NCI-H82 treated with DMSO at 0.1 percent for 48 hours (cell line): ENCODE measurements around the gene ZNF776.
"Not testable (repeated sequence)": the region's sequence is repeated elsewhere in the genome, so short reads cannot be mapped to it uniquely, and the experiment has no call there.

Experiments
- DNase-seq: peaks from one replicate; lab custom pipeline; 2025; ENCODE audit not compliant: unreplicated experiment; lab: John Stamatoyannopoulos, UW

ZNF776 gene

DNA sequence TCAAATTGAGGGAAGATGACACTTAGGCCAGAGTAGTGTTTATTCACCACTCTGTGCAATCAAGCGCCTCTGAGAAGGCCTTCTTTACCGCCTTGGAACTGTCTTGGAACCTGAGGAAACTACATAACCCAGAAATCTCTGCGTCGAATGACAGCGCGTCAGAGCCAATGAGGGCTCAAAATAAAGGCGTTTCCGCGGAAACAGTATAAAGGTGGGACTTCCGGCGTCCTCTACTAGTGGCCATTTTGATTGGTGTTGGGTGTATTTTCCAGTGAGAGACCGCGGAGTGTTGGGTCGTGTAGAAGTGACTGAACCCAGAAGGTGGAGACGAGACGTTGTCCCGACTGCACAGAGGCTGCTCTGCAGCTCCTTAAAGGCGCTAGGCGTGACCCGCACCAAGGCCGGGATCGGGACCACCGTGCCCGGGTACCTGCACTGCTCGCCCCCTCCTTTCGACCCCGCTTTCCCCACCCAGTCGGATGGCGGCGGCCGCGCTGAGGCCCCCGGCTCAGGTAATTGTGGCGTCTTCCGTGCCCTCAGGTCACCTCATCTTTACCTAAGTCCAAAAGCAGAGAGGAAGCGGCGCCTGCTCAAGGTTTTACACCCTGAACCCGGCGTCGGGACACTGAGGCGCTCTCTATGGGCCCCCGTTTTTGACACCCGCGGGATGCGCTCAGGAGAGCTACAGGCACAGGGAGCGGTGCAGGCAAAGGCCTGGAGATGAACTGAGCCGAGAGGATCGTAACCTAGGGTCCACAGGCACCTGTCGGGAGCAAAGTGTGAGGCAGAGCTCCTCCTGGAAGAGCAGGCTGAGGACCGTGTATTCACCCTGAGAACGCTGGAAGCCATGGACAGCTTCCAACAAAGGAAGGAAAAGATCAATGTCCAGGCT lies at the start of gene ZNF776:
ZNF776 (plus strand) TSS at position 236 of the 892 bp plus-strand sequence; CDS start at position 480, 244 bp downstream.
- DNase-seq = peak; percentile 83

DNA sequence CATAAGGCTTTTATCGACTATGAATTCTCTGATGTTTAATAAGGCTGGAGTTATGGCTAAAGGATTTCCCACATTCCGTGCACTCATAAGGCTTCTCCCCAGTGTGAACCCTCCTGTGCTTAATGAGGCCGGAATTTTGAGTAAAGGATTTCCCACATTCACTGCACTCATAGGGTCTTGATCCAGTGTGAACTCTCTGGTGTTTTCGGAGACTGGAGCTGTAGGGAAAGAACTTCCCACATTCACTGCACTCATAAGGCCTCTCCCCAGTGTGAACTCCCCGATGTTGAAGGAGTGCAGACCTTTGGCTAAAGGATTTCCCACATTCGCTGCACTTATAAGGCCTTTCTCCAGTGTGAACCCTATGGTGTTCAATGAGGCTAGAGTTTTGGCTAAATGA lies 45.0 kb upstream of the ZNF776 start:
- DNase-seq = no peak

DNA sequence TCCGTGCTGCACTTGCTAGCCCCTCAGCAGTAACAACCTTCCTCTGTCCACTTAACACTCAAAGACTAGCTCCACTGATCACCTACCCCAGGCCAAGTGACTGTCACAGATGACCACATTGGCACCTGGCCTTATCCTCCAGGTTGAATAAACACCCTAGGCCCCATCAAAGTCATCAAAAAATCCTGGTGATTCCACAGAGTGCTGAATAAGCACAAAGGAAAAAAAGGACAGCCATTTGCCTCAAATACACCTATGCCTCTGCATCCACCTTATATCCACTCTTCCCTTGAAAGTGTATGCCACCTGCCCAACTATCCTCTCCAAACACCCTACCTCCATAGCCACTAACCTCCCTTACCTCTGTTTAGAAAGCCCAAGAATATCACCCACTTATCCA lies 40.3 kb upstream of the ZNF776 start:
- DNase-seq = no peak

DNA sequence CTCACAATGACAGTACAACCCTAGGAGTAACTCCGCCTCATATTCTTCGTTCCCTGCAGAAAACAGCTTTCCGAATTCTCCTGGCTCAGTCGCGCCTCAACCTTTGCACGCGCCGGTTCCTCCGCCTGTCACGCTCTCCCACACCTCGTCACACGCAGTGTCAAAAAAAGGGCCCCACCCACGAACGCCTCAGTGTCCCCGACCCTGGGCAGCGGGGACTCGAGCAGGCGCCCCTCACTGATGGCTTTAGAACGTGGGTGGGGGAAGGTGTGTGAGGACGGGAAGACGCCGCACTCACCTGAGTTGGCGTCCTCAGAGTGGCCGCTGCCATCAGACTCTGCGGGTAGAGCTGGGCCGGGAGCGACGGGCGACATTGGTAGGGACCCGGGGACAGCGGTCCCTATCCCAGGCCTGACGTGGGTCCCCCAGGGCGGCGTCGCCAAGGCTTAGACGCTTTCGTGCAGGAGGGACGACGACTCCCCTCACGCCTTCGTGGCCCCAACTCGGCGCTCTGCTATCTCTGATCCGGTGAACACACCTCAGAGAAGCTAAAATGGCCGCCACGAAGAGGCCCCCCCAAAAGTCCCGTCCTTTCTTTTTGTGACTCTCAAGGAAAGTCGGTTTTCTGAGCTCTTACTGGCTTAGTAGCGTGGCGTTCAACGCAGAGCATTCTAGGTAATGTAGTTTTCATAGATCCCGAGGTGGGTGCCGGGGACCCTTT lies 37.8 kb upstream of the ZNF776 start, which contains the start of gene ZNF154:
ZNF154 (minus strand) TSS at position 564 of the 721 bp plus-strand sequence; CDS start at position 331, 233 bp downstream.
- DNase-seq = no peak

DNA sequence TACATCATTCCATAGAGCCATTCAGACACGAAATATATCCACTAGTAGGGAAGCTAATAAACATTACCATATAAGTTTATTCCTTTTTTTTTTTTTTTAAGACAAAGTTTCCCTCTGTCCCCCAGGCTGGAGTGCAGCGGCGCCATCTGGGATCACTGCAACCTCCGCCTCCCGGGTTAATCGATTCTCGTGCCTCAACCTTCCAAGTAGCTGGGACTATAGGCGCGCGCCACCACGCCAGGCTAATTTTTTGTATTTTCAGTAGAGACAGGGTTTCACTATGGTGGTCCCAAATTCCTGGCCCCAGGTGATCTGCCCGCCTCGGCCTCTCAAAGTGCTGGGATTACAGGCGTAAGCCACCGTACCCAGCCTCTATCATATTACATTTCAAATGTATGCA lies 37.0 kb upstream of the ZNF776 start:
- DNase-seq = no peak

DNA sequence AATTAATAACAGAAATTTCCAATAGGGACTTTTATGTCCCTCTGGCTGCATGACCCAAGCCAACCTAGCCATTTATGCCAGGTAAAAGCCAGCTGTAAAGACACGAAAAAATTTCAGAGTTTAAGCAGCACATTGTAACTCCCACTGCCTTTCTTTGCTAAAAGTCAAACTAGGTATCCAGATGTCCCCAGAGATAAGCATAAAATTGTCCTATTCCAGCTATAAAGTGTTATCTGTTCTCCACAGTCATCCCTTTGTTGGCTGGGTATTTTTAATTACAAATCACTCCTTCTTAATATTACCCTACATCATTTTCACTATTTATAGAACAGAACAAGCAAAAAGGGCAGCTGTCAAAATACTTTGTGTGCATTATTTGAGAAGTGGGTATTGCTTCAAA lies 34.4 kb upstream of the ZNF776 start:
- no peak for DNase-seq

DNA sequence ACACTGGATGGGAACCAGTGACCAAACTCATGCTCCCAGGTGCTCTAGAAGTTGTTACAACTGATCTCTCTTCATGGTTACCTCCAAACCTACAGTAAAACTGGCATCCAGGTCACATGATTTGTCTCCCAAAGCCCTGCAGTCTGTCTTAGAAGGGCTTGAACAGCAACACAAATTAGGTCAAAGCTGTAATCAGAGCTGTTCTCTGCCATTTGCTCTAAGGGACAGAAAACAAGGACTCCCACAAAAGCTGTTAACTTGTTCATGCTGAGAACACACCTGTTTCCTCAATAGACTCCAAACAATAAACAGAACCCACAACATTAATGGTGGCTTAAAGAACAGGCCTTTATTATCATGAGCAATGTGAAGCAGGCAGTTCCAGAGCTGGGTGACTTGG lies 27.2 kb upstream of the ZNF776 start:
- DNase-seq = no peak

DNA sequence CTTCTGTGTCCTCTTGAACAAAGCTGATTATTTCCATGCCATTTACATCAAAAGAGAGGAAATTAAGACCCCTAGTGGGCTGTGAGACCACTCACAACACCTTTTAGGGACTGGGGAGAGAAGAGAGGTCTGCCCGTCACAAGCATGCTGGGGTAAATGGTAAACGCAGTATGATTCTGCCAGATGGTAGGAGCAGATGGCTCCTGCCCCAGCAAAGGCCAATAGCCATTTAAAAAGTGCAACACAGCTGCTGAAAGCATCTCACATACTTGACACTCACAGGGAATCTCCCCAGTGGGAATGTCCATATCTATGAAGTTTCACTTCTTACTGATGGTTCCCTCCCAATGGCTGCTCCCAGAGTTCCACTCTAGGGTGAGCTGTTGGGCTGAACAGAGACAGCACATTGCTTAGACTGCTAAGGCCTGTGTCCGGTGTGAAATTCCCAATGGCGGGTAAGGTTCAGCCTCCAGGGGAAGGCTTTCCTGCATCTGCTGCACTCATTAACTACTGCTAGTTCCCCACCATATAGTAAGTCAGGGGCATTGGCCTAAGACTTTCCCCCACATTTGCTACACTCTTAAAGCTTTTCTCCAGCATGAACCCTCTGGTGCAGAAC lies 26.6 kb upstream of the ZNF776 start:
- DNase-seq = no peak

DNA sequence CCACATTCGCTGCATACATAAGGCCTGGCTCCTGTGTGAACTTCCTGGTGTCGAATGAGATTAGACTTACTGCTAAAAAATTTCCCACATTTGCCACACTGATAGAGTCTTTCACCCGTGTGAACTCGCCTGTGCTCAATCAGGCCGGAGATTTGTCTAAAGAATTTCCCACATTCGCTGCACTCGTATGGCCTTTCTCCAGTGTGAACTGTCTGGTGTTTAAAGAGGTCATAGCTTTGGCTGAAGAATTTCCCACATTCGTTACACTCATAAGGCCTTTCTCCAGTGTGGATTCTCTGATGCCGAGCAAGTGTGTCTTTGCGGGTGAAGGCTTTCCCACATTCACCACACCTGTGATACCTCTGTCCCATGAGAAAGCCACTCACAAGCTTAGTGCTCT lies 25.7 kb upstream of the ZNF776 start:
- no peak for DNase-seq

DNA sequence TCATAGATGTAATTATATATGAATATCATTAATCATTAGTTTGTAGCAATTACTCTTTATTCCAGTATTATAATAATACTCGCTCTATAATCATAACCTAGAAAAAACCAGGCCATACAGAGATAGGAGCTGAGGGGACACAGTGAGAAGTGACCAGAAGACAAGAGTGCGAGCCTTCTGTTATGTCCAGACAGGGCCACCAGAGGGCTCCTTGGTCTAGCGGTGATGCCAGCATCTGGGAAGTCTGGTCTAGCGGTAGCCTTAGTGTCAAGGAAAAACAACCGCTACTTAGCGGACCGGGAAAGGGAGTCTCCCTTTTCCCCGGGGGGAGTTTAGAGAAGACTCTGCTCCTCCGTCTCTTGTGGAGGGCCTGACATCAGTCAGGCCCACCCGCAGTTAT lies 8.3 kb upstream of the ZNF776 start:
- DNase-seq = not testable (repeated sequence)

DNA sequence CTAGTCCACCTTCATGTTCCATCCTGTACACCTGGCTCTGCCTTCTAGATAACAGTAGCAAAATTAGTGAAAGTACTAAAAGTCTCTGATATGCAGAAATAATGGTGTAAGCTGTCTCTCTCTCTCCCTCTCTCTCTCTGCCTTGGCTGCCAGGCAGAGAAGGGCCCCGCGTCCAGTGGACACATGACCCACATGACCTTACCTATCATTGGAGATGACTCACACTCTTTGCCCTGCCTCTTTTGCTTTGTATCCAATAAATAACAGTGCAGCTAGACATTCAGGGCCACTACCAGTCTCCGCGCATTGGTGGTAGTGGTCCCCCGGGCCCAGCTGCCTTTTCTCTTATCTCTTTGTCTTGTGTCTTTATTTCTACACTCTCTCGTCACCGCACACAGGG lies 7.8 kb upstream of the ZNF776 start:
- not testable (repeated sequence) for DNase-seq

DNA sequence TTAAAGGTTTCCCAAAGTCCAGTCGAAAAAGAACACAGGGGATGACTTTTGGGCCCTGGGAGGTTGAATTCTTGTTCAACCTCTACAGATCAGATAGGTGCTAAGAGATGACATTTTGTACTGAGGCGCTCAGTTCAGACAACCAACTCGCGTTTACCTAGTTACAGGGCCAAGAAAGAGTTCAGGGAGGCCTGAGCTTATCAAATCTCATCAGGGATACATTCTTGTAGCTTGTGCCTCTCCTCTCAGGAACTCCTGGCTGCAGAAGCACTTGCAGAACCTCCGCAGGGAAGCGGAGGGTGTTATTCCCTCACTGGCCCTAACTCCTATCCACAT lies 825 bp downstream of the ZNF776 start:
- no peak for DNase-seq

DNA sequence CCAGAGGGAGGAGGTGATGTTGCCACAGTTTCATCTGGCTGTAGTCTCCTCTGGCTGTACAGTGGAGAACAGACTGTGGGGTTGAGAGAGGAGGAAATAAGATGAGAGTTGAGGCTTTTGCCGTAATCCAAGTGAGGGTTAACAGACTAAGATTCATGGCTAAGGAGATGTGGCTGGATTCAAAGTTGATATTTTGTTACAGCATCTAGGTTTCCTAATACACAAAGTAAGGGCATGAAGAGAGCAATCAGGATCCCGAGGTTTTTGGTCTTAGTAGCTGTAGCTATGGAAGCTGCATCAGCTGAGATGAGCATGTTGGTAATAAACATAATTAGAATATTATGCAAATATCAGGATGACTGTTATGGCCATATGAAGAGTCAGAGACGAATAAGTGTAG lies 1.4 kb downstream of the ZNF776 start:
- no peak for DNase-seq

DNA sequence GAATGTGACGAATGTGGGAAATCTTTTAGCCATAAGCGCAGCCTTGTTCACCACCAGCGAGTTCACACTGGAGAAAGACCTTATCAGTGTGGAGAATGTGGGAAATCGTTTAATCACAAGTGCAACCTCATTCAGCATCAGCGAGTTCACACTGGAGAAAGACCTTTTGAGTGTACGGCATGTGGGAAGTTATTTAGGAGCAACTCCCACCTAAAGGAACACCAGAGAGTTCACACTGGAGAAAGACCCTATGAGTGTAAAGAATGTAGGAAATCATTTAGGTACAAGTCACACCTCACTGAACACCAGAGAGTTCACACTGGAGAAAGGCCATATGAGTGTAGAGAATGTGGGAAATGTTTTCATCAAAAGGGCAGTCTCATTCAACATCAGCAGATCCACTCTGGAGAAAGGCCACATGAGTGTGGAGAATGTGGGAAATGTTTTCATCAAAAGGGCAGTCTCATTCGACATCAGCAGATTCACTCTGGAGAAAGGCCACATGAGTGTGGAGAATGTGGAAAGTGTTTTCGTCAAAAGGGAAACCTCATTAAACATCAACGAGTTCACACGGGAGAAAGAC lies 7.6 kb downstream of the ZNF776 start:
- no peak for DNase-seq

DNA sequence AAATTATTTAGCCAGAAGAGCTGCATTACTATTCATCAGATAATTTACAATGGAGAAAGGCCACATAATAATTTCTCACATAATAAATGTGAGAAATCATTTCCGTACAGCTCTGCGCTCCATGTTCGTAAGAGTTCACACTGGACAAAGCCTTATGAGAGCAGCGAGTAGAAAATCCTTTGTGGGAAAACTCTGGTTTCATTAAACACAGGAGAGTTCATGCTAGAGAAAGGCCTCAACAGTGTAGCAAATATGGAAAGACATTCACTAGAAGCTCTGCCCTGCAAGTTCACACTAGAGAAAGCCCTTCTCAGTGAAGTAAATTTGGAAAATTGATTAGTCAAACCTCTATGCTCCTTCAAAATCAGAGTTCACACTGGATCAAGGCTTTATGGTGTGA lies 8.4 kb downstream of the ZNF776 start:
- no peak for DNase-seq

DNA sequence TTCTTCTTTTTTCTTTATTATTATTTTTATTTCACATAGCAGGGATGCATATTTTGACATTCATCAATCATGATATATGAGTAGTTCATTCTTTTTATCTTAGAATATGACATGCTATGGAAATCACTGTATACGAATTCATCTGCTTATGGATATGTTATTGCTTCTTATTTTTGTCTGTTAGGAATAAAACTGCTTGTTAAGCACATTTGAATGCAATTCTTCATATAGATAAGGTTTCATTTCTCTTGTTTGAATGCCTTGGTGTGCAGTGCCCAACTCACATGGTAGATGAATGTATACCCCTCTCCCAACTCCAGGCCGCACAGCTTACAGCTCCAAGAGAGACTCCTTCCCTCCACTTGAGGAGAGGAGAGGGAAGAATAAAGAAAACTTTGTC lies 11.3 kb downstream of the ZNF776 start:
- DNase-seq = no peak

DNA sequence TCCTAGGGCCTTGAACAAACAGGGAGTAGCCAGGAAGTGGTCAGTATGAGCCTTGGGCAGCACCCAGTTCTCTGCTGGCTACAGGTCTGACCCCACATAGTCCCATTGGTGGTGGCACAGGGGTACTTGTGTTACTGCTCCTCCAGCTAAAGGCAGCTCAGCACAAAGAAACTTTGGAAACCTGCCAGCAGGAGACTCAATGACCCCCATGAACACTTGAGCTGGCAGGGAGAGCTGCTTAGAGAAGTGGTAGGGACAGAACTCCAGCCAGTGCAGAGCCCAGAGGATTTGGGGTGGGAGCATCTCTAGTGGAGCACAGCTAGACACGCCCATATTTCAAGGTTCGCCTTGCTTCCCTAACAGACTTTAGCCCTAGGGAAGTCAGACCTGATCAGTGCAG lies 12.5 kb downstream of the ZNF776 start:
- DNase-seq = no peak

DNA sequence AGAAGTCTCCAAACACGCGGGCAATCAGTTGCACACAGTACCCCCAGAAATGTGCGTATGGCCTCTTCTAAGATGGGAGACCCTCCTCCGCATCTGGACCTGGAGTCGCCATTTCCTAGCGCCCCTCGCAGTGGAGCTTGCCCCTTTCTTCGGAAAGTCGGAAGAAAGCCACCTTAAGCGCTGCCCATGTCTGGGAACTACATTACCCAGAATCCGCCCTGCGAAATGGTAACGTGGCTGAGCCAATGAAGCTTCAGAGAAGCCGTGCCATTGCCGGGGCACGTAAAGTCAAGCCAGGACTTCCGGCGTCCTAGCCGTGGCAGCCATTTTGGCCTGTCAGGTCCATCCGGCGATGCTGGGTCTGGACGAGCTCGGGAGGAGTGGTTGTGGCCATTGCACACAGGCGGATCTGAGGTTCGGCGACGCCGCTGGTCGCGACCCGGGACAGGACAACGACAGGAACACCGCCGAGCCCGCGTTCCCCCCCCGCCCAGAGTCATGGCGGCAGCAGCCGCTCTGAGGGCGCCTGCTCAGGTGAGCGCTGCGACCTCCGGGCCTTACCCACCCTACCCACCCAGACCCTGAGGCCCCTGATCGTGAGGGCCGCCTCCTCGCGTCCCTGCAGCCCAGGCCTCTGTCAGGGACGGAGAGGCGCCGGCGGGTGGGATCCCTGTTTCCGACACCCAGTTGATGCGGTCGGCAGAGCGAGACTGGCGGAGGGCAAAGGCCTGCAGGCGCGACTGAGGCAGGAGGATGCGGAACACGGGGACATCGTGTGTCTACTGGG lies 22.9 kb downstream of the ZNF776 start, which contains the start of gene ZNF586:
ZNF586 (plus strand) TSS at position 332 of the 787 bp plus-strand sequence; CDS start at position 499, 167 bp downstream.
- DNase-seq = peak; percentile 54

DNA sequence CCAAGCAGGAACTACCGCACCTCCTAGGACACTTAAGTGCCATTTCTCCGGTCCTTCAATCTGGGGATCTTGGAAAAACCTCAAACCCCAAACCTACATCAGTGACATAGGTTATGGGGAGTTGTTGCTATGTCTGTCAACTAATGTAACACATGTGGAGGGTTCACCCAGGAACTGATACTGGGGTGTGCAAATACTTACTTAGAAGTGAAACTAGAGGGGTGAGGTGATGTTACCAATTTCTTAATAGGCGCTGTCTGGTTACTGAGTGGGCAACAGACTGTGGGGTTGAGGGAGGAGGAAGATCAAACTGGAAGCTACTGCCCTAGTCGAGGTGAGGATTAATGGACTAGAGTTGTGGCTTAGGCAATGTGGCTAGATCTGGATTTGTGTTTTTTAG lies 24.8 kb downstream of the ZNF776 start:
- DNase-seq = no peak

DNA sequence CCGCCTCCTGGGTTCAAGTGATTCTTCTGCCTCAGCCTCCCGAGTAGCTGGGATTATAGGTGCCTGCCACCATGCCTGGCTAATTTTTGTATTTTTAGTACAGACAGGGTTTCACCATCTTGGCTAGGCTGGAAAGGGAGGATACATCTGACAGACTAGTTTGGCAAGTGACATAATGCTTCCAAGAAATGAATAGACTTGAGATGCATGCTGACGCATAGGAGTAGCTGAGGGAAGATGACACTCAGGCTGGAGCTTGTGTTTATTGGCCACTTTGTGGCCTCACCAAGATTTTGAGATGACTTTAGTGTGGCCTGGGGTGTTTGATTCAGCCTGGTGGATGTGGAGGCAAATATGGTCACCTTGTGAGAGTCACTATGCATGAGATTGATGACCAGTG lies 26.9 kb downstream of the ZNF776 start:
- DNase-seq = no peak
